GM08714 (cell line): Measurements from ENCODE around the gene MS4A5.
"Not testable (repeated sequence)": the region's sequence is repeated elsewhere in the genome, so short reads cannot be mapped to it uniquely, and the experiment has no call there.

ENCODE experiments used
- H3K4me3 ChIP-seq: fragments of 200-500 bp; sonication (Bioruptor generic); 2 replicates; pipeline ENCODE4 v1.5.1; 2014; ENCODE audit warnings: mild to moderate bottlenecking, low read length, inconsistent platforms
- ZNF274 ChIP-seq: IDR thresholded peaks from 2 replicates; pipeline ENCODE4 v1.6.1; 2012; ENCODE audit warnings: mild to moderate bottlenecking, low read depth, low read length

MS4A5 gene

GRCh38 chr11:60429272-60429671, at the start of gene MS4A5:
Gene MS4A5 (plus strand): TSS chr11:60429572. CDS start chr11:60429675, 103 bp downstream.
- TF ChIP-seq ZNF274: no peak
- H3K4me3 ChIP-seq: no peak within 1 kb of the TSS

DNA sequence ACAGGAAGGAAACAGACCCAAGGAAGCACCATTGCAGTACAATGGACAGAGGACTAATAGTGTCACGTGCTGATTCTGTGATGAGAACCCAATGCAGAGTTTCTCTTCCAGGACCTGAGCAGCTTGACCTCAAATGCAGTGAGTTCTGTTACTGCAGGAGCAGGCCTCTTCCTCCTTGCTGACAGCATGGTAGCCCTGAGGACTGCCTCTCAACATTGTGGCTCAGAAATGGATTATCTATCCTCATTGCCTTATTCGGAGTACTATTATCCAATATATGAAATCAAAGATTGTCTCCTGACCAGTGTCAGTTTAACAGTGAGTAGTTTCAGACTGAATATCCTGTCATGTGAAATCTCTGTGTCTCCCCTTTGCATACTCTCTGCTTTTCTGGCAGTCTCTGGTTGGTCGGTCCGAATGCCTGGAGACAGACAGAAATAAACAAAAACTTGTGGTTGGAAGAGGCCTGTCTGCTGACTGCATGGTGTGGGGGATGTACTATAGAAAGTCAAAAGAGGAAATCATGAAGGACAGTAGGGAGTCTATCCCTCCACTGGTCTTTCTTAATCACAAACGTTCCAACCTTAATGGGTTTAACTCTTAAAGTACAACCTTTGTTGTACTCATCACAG, 40.0 kb upstream of the MS4A5 start:
- H3K4me3 ChIP-seq: peak overlapping the region; percentile 29; the same call in 1 of the 2 replicates
- no peak for TF ChIP-seq ZNF274

DNA sequence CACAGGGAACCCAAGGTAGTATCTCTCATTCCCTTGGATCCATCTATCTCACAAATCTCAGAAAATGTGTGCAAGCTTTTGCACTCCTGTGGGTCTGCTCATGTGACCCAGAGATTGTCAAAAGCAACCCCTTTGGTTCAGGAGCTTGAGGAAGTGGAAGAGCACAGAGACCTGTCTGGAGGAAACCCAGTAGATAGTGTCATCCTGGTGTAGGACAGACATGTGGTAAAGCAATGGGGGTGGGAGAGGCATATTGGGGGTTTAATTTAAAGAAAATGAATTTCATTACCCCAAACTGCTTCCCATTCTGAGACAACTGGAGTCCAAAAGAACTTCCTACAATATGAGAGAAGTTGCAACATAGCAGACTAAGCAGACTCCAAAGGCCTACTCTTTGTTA, 39.0 kb upstream of the MS4A5 start:
- no peak overlapping the region for H3K4me3 ChIP-seq
- no peak for TF ChIP-seq ZNF274

GRCh38 chr11:60392361-60392760, 37.0 kb upstream of the MS4A5 start:
- H3K4me3 ChIP-seq: no peak overlapping the region
- no peak for TF ChIP-seq ZNF274

DNA sequence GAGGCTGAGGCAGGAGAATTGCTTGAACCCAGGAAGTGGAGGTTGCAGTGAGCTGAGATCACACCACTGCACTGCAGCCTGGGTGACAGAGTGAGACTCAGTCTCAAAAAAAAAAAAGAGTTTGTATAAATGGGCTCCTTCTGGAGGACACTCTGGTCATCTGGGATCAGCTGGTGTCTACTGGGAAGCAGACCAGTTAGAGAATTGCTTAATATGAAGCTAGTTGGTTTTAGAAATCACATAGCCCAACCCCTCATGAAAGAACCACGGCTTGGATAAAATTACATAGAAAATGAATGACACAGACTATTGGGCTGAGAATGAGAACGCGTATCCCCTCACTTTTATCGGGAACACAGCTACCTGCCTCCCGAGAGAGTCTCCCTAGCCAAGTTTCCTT, 36.4 kb upstream of the MS4A5 start:
- no peak for TF ChIP-seq ZNF274

DNA sequence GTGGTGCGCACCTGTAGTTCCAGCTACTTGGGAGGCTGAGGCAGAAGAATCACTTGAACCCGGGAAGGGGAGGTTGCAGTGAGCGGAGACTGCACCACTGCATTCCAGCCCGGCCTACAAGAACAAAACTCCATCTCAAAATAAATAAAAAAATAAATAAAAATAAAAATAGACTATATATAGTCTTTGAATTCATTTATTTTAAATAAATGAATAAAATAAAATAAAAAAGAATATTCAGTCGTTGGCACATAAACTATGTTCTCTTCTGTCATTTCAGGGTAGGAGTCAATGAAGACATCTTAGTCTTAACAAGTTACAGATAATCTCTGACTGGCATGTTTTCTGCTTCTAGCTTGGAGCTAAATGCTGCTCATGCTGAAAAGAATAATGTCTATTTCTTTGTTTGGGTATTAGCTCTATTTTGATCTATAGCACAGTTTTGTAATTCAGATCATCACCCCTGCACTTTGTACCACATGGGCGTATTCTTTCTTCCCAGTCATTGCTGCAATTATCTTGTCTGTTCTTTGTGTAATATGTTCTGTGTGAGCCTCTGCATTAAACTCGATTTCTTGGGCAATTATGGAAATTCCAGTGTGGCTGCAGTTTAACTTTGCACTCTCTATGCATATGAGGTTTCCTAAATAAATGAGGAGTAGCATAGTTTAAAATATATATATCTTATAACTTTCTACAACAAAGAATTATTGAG, 34.5 kb upstream of the MS4A5 start:
- no peak for TF ChIP-seq ZNF274
- H3K4me3 ChIP-seq: no peak overlapping the region

More for the DNA sequence above, 36.4 kb upstream of the MS4A5 start:
- no peak overlapping the region for H3K4me3 ChIP-seq

DNA sequence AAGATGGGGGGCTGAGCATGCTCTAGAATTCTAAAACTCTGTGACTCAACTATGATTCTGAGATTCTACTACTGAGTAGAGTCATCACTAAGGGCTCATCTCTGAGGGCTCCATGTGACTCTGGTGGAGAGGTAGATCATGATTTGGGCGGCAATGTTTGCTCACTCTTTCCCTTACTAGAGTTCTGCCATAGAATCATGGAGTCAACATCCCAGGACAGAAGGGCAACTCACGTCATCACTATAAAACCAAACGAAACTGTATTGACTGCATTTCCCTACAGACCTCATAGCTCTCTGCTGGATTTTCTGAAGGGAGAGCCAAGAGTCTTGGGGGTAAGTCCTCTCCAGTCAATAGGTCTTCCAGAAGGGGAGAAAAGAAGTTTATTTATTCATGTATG, 33.0 kb upstream of the MS4A5 start, which contains the start of gene MS4A14:
TSS of gene MS4A14 (plus strand) at position 78 of the 400 bp plus-strand sequence. CDS start at position 198, 120 bp downstream.
- no peak for TF ChIP-seq ZNF274
- H3K4me3 ChIP-seq: no peak within 1 kb of the TSS

- no peak overlapping the region for H3K4me3 ChIP-seq
- no peak for TF ChIP-seq ZNF274
Measured at GRCh38 chr11:60396799-60397198, 32.6 kb upstream of the MS4A5 start.

DNA sequence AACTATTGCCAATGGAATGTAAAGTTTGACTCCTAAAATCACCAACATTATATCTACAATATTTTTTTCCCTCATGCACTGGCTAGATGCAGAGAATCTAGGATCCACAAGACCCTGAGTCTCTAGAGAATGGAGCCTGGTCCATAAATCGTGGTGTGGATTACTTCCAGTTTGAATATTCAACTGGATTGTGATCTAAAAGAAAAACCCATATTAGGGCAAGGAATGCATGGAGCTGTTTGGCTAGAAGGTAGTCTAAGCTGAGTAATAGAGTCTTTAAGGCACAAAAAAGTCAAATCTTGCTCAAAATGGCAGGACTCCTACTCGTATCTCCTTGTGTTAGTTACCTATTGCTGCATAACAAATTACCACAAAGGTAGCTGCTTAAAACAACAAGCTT, 9.4 kb upstream of the MS4A5 start:
- no peak overlapping the region for H3K4me3 ChIP-seq
- no peak for TF ChIP-seq ZNF274

DNA sequence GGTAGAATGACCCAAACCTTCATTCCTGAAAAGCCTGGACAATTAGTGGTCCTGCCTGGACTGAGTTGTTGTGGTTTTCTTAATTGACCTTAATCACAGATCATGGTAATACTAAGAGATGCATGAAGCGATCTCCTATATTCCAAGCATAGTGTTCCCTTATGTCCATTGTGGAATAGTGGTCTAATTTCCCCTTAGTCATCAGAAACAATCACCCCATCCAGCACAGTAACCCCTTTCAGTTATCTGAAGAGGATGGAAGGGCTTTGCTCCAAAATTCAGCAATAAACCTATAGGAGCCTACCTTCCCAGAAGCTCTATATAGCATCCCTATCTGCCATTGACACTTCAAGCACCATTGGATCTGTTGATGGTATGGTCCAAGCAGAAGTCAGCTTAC, 6.8 kb upstream of the MS4A5 start:
- no peak for TF ChIP-seq ZNF274
- H3K4me3 ChIP-seq: no peak overlapping the region

GRCh38 chr11:60428517-60428916, 855 bp upstream of the MS4A5 start:
- no peak overlapping the region for H3K4me3 ChIP-seq
- TF ChIP-seq ZNF274: no peak

DNA sequence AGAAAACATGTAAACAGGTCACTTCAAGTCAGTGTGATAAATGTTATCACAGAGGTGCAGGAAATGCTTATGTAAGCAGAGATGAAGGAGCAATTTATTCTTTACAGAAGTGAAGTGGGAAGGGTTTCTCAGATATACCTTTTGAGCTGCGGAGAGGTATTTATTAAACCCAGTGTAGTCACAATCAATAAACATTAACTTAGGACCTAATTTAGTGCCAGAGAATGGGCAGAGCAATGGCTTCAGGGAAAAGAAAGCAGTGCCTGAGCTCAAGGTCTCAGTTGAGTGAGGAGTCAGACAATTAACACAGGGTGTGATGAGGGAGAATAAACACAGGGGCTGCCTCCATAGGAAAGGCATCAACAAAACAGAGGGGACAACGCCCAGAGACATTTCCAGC, 1.9 kb downstream of the MS4A5 start:
- TF ChIP-seq ZNF274: no peak
- no peak overlapping the region for H3K4me3 ChIP-seq

DNA sequence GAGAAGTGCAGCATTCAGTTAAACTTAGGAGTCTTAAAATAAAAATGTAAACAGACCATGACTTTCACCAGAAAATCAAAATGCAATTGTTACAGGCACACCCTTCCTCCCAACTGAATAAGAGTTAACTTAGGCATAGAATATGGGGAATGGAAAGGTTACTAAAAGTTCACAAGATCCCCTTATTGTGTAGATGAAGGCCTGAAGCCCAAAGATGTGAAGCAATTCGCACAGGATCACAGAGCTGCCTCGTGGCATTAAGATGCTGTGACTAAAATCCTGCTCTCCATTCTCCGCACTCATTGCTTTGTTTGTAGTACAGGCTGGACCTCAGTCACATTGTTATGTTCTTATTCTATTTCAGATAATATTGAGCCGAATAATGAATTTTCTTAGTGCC, 4.0 kb downstream of the MS4A5 start:
- no peak for TF ChIP-seq ZNF274
- no peak overlapping the region for H3K4me3 ChIP-seq

GRCh38 chr11:60447070-60447469, 17.7 kb downstream of the MS4A5 start:
- no peak for TF ChIP-seq ZNF274

DNA sequence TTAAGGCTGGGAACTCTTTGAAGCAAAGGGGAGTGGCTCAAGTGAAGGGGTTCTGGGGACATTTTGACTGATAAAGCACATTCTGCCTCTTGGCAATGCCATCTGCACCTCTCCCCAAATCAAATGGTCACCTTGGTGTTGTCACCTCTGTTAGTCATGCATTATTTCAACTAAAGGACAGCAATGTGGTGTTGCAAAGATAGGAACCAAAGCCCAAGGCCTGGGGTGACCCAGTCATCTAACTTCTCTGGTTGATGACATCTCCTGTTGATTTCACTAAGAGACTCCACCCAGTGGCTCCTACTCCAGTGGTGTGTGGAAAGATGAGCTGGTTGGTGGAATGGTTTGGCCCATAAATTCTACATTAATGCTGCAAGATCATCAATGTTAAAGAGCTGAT, 18.5 kb downstream of the MS4A5 start:
- no peak overlapping the region for H3K4me3 ChIP-seq
- TF ChIP-seq ZNF274: no peak

More at GRCh38 chr11:60447070-60447469, 17.7 kb downstream of the MS4A5 start:
- no peak overlapping the region for H3K4me3 ChIP-seq

GRCh38 chr11:60451185-60451584, 21.8 kb downstream of the MS4A5 start:
- H3K4me3 ChIP-seq: not testable (repeated sequence)
